Esophagus muscularis mucosa (tissue), 4 donors: ENCODE data around the gene AOAH.

ENCODE experiments used
- EP300 ChIP-seq: sonication (generic); formaldehyde crosslinking; IDR thresholded peaks from one replicate; pipeline ENCODE4 v1.6.1; 2017; ENCODE audit warnings: antibody characterized with exemption
- POLR2AphosphoS5 ChIP-seq, 2 donors: sonication (generic); formaldehyde crosslinking; IDR thresholded peaks; one replicate each; pipeline ENCODE4 v1.6.1; 2017; ENCODE audit warnings: antibody characterized with exemption in 2 of 2
- TF ChIP-seq, protein P1 (sequence below), 3 experiments: fragments of 200-600 bp in 2 of 3; fragments of 450-650 bp in 1 of 3; sonication (generic) in 2 of 3; IDR thresholded peaks; one replicate each; pipeline ENCODE4 v1.5.1; 2017 to 2019; ENCODE audit warnings: antibody characterized with exemption in 3 of 3, mild to moderate bottlenecking in 2 of 3, moderate library complexity in 1 of 3

DNA sequence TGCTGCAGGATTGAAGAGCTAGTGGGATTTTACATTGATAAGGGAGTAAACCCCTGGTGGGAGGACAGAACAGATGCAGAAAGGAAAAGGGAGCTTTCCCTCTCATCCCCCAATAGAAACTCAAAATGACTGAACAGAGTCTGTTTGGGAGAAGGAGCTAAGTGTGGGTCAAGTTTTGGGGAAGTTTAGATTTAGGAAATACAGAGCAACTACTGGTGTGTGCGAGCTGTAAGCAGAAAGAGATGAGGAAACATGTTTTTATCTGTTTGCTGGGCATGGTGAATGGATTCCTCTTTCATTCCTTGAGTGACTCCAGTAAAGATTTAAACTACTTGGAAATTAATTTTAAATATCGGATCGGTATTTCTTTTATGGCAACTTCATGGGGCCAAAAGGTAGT lies 132.7 kb downstream of the AOAH start:
- TF ChIP-seq, protein P1, sequence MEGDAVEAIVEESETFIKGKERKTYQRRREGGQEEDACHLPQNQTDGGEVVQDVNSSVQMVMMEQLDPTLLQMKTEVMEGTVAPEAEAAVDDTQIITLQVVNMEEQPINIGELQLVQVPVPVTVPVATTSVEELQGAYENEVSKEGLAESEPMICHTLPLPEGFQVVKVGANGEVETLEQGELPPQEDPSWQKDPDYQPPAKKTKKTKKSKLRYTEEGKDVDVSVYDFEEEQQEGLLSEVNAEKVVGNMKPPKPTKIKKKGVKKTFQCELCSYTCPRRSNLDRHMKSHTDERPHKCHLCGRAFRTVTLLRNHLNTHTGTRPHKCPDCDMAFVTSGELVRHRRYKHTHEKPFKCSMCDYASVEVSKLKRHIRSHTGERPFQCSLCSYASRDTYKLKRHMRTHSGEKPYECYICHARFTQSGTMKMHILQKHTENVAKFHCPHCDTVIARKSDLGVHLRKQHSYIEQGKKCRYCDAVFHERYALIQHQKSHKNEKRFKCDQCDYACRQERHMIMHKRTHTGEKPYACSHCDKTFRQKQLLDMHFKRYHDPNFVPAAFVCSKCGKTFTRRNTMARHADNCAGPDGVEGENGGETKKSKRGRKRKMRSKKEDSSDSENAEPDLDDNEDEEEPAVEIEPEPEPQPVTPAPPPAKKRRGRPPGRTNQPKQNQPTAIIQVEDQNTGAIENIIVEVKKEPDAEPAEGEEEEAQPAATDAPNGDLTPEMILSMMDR (IDR thresholded peaks at IDR 0.05), result no peak
- TF ChIP-seq EP300 (no peak), POLR2AphosphoS5 (IDR thresholded peaks at IDR 0.05) (no peak)
